CD8-positive, alpha-beta memory T cell (primary cell): Measurements from ENCODE around the gene FBN1. TPM values are rescaled to one million over a fixed set of nuclear protein-coding genes. Genes with fewer than 3 reads are reported as not detected.

Experiments
- CTCF ChIA-PET: fragments of 350-600 bp; sonication (Branson Sonifier 250); formaldehyde crosslinking; loops from one replicate; lab custom pipeline; 2021; ENCODE audit warnings: antibody characterized with exemption; lab: Charles Lee
- POLR2A ChIA-PET: fragments of 350-600 bp; sonication (Branson Sonifier 250); formaldehyde crosslinking; loops from one replicate; lab custom pipeline; 2021; ENCODE audit warnings: antibody characterized with exemption; lab: Charles Lee
- DNase-seq, 5 donors: peaks; one replicate each; pipeline versions ENCODE4 v3.0.0 to v3.0.0-alpha.2; 2020 to 2022; ENCODE audit warnings: mixed read lengths in 1 of 5
- H3K27ac ChIP-seq: one replicate; pipeline ENCODE4 v1.7.0; 2013; ENCODE audit warnings: low read depth, mild to moderate bottlenecking, low read length, moderate library complexity
- H3K27me3 ChIP-seq: 2 replicates; pipeline ENCODE4 v1.7.0; 2013; ENCODE audit warnings: low read length, mild to moderate bottlenecking; ENCODE audit not compliant: insufficient read depth, poor library complexity, severe bottlenecking
- H3K36me3 ChIP-seq: 2 replicates; pipeline ENCODE4 v1.7.0; 2013; ENCODE audit warnings: mild to moderate bottlenecking, low read length, moderate library complexity; ENCODE audit not compliant: insufficient read depth
- H3K4me1 ChIP-seq: 2 replicates; pipeline ENCODE4 v1.7.0; 2013; ENCODE audit warnings: mild to moderate bottlenecking, low read length, moderate library complexity; ENCODE audit not compliant: insufficient read depth
- H3K4me3 ChIP-seq: 2 replicates; pipeline ENCODE4 v1.7.0; 2013; ENCODE audit warnings: mild to moderate bottlenecking, low read length
- H3K9me3 ChIP-seq: 2 replicates; pipeline ENCODE4 v1.7.0; 2013; ENCODE audit warnings: mild to moderate bottlenecking, low read length
- H3K27ac Mint-ChIP-seq, 8 donors: one replicate each; pipeline ENCODE4 v1.8.0; 2020 to 2021; ENCODE audit warnings: mixed read lengths in 8 of 8, mild to moderate bottlenecking in 6 of 8, inconsistent platforms in 3 of 8, moderate library complexity in 3 of 8
- H3K27me3 Mint-ChIP-seq, 2 donors: one replicate each; pipeline ENCODE4 v1.8.0; 2020 to 2021; ENCODE audit warnings: mixed read lengths in 2 of 2, mild to moderate bottlenecking in 1 of 2, moderate library complexity in 1 of 2
- H3K36me3 Mint-ChIP-seq, 3 donors: one replicate each; pipeline ENCODE4 v1.8.0; 2020 to 2021; ENCODE audit warnings: mixed read lengths in 3 of 3, inconsistent platforms in 1 of 3, mild to moderate bottlenecking in 1 of 3
- H3K4me1 Mint-ChIP-seq, 3 donors: one replicate each; pipeline ENCODE4 v1.8.0; 2020 to 2021; ENCODE audit warnings: mixed read lengths in 3 of 3, inconsistent platforms in 1 of 3, mild to moderate bottlenecking in 1 of 3
- H3K4me3 Mint-ChIP-seq, 7 donors: one replicate each; pipeline ENCODE4 v1.8.0; 2020 to 2021; ENCODE audit warnings: mixed read lengths in 7 of 7, mild to moderate bottlenecking in 6 of 7, moderate library complexity in 4 of 7, inconsistent platforms in 2 of 7
- H3K9me3 Mint-ChIP-seq, 5 donors: one replicate each; pipeline ENCODE4 v1.8.0; 2020 to 2022; ENCODE audit warnings: mixed read lengths in 5 of 5, mild to moderate bottlenecking in 3 of 5, moderate library complexity in 2 of 5, inconsistent platforms in 1 of 5
- polyA plus RNA-seq: library from polyadenylated mRNA; unstranded; fragments of 300-500 nt; fragmentation: Illumina TruSeq; gene quantifications from one replicate; pipeline ENCODE4 v1.2.3, GENCODE V29; 2021
- total RNA-seq, 2 experiments: library from RNA; stranded (reverse); gene quantifications; one replicate each; pipeline ENCODE4 v1.2.3, GENCODE V29; 2021

Gene FBN1
- total and polyA plus RNA-seq, 3 experiments from 2014 or later: 0.13 to 0.46 (median 0.21) TPM

- no peak overlapping the region for H3K27ac ChIP-seq
- H3K36me3 ChIP-seq: no peaks in the 10 kb centered on the region
- ChIA-PET POLR2A (no interaction called here), CTCF (no interaction called here)
- H3K36me3 Mint-ChIP-seq: no peaks in the 10 kb centered on the region
- H3K4me3 Mint-ChIP-seq: no peak overlapping the region
- no peak for DNase-seq
- H3K4me1 Mint-ChIP-seq: no peaks in the 10 kb centered on the region
- H3K27ac Mint-ChIP-seq: no peak overlapping the region
- no peaks in the 10 kb centered on the region for H3K27me3 ChIP-seq
- no peak overlapping the region for H3K4me3 ChIP-seq
- peaks cover 1 to 6% of the 10 kb centered on the region in 2 donors for H3K27me3 Mint-ChIP-seq
- H3K4me1 ChIP-seq: no peaks in the 10 kb centered on the region
- no peaks in the 10 kb centered on the region for H3K9me3 ChIP-seq
- no peaks in the 10 kb centered on the region for H3K9me3 Mint-ChIP-seq
Measured at GRCh38 chr15:48442011-48442410, 203.5 kb downstream of the FBN1 start.

GRCh38 chr15:48440084-48440483 is 205.4 kb downstream of the FBN1 start:
- POLR2A ChIA-PET: no interaction called here
- Histone ChIP-seq H3K27me3 (no peaks in the 10 kb centered on the region), H3K4me3 (no peak overlapping the region), H3K9me3 (no peaks in the 10 kb centered on the region), H3K27ac (no peak overlapping the region), H3K4me1 (no peaks in the 10 kb centered on the region), H3K36me3 (no peaks in the 10 kb centered on the region)
- Mint-ChIP-seq H3K4me1 (no peaks in the 10 kb centered on the region), H3K36me3 (no peaks in the 10 kb centered on the region), H3K4me3 (no peak overlapping the region), H3K27ac (no peak overlapping the region), H3K9me3 (no peaks in the 10 kb centered on the region), H3K27me3 (peaks cover 1 to 6% of the 10 kb centered on the region in 2 donors)
- DNase-seq: no peak
- CTCF ChIA-PET: no interaction called here

GRCh38 chr15:48437178-48437577 is 208.3 kb downstream of the FBN1 start:
- no peaks in the 10 kb centered on the region for H3K36me3 Mint-ChIP-seq
- no peak for DNase-seq
- H3K9me3 ChIP-seq: no peaks in the 10 kb centered on the region
- no peaks in the 10 kb centered on the region for H3K27me3 ChIP-seq
- POLR2A ChIA-PET: no interaction called here
- no peaks in the 10 kb centered on the region for H3K36me3 ChIP-seq
- no peaks in the 10 kb centered on the region for H3K27me3 Mint-ChIP-seq
- H3K27ac Mint-ChIP-seq: no peak overlapping the region
- no peak overlapping the region for H3K27ac ChIP-seq
- no peaks in the 10 kb centered on the region for H3K4me1 Mint-ChIP-seq
- no peak overlapping the region for H3K4me3 Mint-ChIP-seq
- CTCF ChIA-PET: no interaction called here
- H3K9me3 Mint-ChIP-seq: no peaks in the 10 kb centered on the region
- H3K4me1 ChIP-seq: no peaks in the 10 kb centered on the region
- H3K4me3 ChIP-seq: no peak overlapping the region

- no peaks in the 10 kb centered on the region for H3K27me3 Mint-ChIP-seq
- H3K27ac Mint-ChIP-seq: no peak overlapping the region
- no peak overlapping the region for H3K27ac ChIP-seq
- no peaks in the 10 kb centered on the region for H3K36me3 ChIP-seq
- no peaks in the 10 kb centered on the region for H3K27me3 ChIP-seq
- H3K9me3 Mint-ChIP-seq: no peaks in the 10 kb centered on the region
- ChIA-PET POLR2A (no interaction called here), CTCF (no interaction called here)
- no peak overlapping the region for H3K4me3 Mint-ChIP-seq
- H3K4me3 ChIP-seq: no peak overlapping the region
- DNase-seq: no peak
- no peaks in the 10 kb centered on the region for H3K4me1 ChIP-seq
- no peaks in the 10 kb centered on the region for H3K36me3 Mint-ChIP-seq
- no peaks in the 10 kb centered on the region for H3K9me3 ChIP-seq
- H3K4me1 Mint-ChIP-seq: no peaks in the 10 kb centered on the region
Measured at GRCh38 chr15:48435321-48435720, 210.2 kb downstream of the FBN1 start.

- H3K27ac ChIP-seq: no peak overlapping the region
- Mint-ChIP-seq H3K27ac (no peak overlapping the region), H3K36me3 (no peaks in the 10 kb centered on the region), H3K9me3 (no peaks in the 10 kb centered on the region), H3K4me3 (no peak overlapping the region), H3K27me3 (no peaks in the 10 kb centered on the region), H3K4me1 (no peaks in the 10 kb centered on the region)
- ChIA-PET CTCF (no interaction called here), POLR2A (no interaction called here)
- H3K9me3 ChIP-seq: no peaks in the 10 kb centered on the region
- no peak for DNase-seq
- H3K27me3 ChIP-seq: no peaks in the 10 kb centered on the region
- H3K4me1 ChIP-seq: no peaks in the 10 kb centered on the region
- H3K36me3 ChIP-seq: no peaks in the 10 kb centered on the region
- H3K4me3 ChIP-seq: no peak overlapping the region
Measured at GRCh38 chr15:48433226-48433886, 212.2 kb downstream of the FBN1 start.

GRCh38 chr15:48432688-48433087 is 212.8 kb downstream of the FBN1 start:
- Histone ChIP-seq H3K4me1 (no peaks in the 10 kb centered on the region), H3K27ac (no peak overlapping the region), H3K36me3 (no peaks in the 10 kb centered on the region), H3K27me3 (no peaks in the 10 kb centered on the region), H3K9me3 (no peaks in the 10 kb centered on the region), H3K4me3 (no peak overlapping the region)
- no peaks in the 10 kb centered on the region for H3K9me3 Mint-ChIP-seq
- no peak overlapping the region for H3K4me3 Mint-ChIP-seq
- H3K27me3 Mint-ChIP-seq: no peaks in the 10 kb centered on the region
- peak overlapping the region in 1 of 8 donors; percentile 16 for H3K27ac Mint-ChIP-seq
- DNase-seq: no peak
- H3K4me1 Mint-ChIP-seq: no peaks in the 10 kb centered on the region
- POLR2A ChIA-PET: no interaction called here
- no peaks in the 10 kb centered on the region for H3K36me3 Mint-ChIP-seq
- CTCF ChIA-PET: no interaction called here

GRCh38 chr15:48427960-48428547 is 217.5 kb downstream of the FBN1 start:
- Histone ChIP-seq H3K9me3 (no peaks in the 10 kb centered on the region), H3K27ac (no peak overlapping the region), H3K27me3 (peaks cover 5% of the 10 kb centered on the region), H3K36me3 (no peaks in the 10 kb centered on the region), H3K4me1 (no peaks in the 10 kb centered on the region), H3K4me3 (no peak overlapping the region)
- DNase-seq: no peak
- Mint-ChIP-seq H3K27me3 (peaks cover 0 to 10% of the 10 kb centered on the region in 2 donors), H3K27ac (no peak overlapping the region), H3K4me1 (no peaks in the 10 kb centered on the region), H3K9me3 (no peaks in the 10 kb centered on the region), H3K36me3 (no peaks in the 10 kb centered on the region), H3K4me3 (no peak overlapping the region)
- CTCF ChIA-PET: no interaction called here
- POLR2A ChIA-PET: no interaction called here

- POLR2A ChIA-PET: no interaction called here
- Histone ChIP-seq H3K4me1 (no peaks in the 10 kb centered on the region), H3K27ac (no peak overlapping the region), H3K36me3 (no peaks in the 10 kb centered on the region), H3K4me3 (no peak overlapping the region), H3K9me3 (no peaks in the 10 kb centered on the region), H3K27me3 (peaks cover 5% of the 10 kb centered on the region)
- Mint-ChIP-seq H3K9me3 (no peaks in the 10 kb centered on the region), H3K36me3 (no peaks in the 10 kb centered on the region), H3K27ac (no peak overlapping the region), H3K4me1 (no peaks in the 10 kb centered on the region), H3K4me3 (no peak overlapping the region), H3K27me3 (peaks cover 0 to 10% of the 10 kb centered on the region in 2 donors)
- CTCF ChIA-PET: no interaction called here
- no peak for DNase-seq
Measured at GRCh38 chr15:48427479-48427878, 218.0 kb downstream of the FBN1 start.
